Uterus (tissue), 4 donors: ENCODE data around the gene TNKS1BP1. TPM values are rescaled to one million over a fixed set of nuclear protein-coding genes. Genes with fewer than 3 reads are reported as not detected.

Experiments used
- DNase-seq, 2 donors: peaks; one replicate each; pipeline ENCODE4 v3.0.0-alpha.2; 2019 to 2020
- H3K27ac ChIP-seq, 2 donors: fragments of 200-600 bp; sonication (generic); 1 replicate in 1 of 2; 2 replicates in 1 of 2; pipeline ENCODE4 v1.5.1; 2016 to 2018
- H3K27me3 ChIP-seq, 2 donors: fragments of 200-600 bp; sonication (generic); one replicate each; pipeline ENCODE4 v1.5.1; 2018 to 2019; ENCODE audit warnings: control low read depth in 1 of 2
- H3K36me3 ChIP-seq, 2 donors: fragments of 200-600 bp; sonication (generic); one replicate each; pipeline ENCODE4 v1.5.1; 2019; ENCODE audit warnings: control low read depth in 1 of 2
- H3K4me1 ChIP-seq, 2 donors: fragments of 200-600 bp; sonication (generic); one replicate each; pipeline ENCODE4 v1.5.1; 2018 to 2019; ENCODE audit warnings: control low read depth in 1 of 2
- H3K4me3 ChIP-seq, 2 donors: fragments of 200-600 bp; sonication (generic); 1 replicate in 1 of 2; 2 replicates in 1 of 2; pipeline ENCODE4 v1.5.1; 2018 to 2019; ENCODE audit warnings: mild to moderate bottlenecking in 1 of 2
- H3K9me3 ChIP-seq, 2 donors: fragments of 200-600 bp; sonication (generic); one replicate each; pipeline ENCODE4 v1.5.1; 2019; ENCODE audit warnings: control low read depth in 1 of 2
- POLR2A ChIP-seq, 2 donors: fragments of 450-650 bp; IDR thresholded peaks; one replicate each; pipeline ENCODE4 v1.6.1; 2016; ENCODE audit warnings: antibody characterized with exemption in 2 of 2, mild to moderate bottlenecking in 1 of 2, moderate library complexity in 1 of 2
- intact Hi-C: fragments of 100-400 bp; cut with DNase I; formaldehyde crosslinking; loops from one replicate; pipeline ENCODE4 v1.15.1; 2023; ENCODE audit warnings: low total_unique reads
- total RNA-seq, 4 donors: library from RNA; depleted of rRNA in 3 of 4; stranded (reverse); fragments of >200 nt in 3 of 4; gene quantifications; one replicate each; pipeline versions ENCODE4 v1.1.0 to v1.2.4, GENCODE V29; 2014 to 2023
- TF ChIP-seq, protein P1 (sequence below), 4 experiments: fragments of 200-600 bp in 2 of 4; fragments of 450-650 bp in 2 of 4; sonication (generic) in 2 of 4; IDR thresholded peaks; one replicate each; pipeline ENCODE4 v1.5.1; 2016 to 2019; ENCODE audit warnings: antibody characterized with exemption in 4 of 4, mild to moderate bottlenecking in 2 of 4, moderate library complexity in 1 of 4
- donor health status: DM: yes; HTN: yes; CAD: no.

Gene TNKS1BP1
- total RNA-seq, 4 donors from 2014 or later, result 22.5 to 269 (median 70.8) TPM

DNA sequence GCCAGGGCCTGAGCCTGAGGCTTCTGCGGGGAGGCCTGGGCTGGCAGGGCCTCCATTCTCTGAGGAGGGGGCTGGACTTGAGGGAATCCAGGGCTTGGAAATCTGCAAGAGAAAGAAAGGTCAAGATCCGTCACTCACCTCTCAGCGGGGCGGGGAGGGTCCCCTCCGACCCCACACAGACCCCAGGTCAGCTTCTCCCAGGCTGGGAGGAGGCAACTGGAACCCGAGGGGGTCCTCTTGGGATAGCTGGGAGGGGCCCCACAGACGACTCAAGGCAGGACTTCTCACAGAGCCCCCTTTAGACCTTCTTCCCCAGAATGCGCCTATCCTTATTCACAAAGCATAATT is 11.0 kb downstream of the TNKS1BP1 start:
- intact Hi-C loops, result no loop called here
- Histone ChIP-seq H3K36me3 (no peaks in the 10 kb centered on the region), H3K9me3 (no peaks in the 10 kb centered on the region), H3K27me3 (no peaks in the 10 kb centered on the region), H3K4me3 (no peak overlapping the region), H3K27ac (peak overlapping the region; percentile 91 to 95), H3K4me1 (peaks cover 25 to 28% of the 10 kb centered on the region in 2 donors)
- no peak for TF ChIP-seq POLR2A (IDR thresholded peaks at IDR 0.05)
- TF ChIP-seq, protein P1, sequence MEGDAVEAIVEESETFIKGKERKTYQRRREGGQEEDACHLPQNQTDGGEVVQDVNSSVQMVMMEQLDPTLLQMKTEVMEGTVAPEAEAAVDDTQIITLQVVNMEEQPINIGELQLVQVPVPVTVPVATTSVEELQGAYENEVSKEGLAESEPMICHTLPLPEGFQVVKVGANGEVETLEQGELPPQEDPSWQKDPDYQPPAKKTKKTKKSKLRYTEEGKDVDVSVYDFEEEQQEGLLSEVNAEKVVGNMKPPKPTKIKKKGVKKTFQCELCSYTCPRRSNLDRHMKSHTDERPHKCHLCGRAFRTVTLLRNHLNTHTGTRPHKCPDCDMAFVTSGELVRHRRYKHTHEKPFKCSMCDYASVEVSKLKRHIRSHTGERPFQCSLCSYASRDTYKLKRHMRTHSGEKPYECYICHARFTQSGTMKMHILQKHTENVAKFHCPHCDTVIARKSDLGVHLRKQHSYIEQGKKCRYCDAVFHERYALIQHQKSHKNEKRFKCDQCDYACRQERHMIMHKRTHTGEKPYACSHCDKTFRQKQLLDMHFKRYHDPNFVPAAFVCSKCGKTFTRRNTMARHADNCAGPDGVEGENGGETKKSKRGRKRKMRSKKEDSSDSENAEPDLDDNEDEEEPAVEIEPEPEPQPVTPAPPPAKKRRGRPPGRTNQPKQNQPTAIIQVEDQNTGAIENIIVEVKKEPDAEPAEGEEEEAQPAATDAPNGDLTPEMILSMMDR (IDR thresholded peaks at IDR 0.05), result no peak
- no peak for DNase-seq

DNA sequence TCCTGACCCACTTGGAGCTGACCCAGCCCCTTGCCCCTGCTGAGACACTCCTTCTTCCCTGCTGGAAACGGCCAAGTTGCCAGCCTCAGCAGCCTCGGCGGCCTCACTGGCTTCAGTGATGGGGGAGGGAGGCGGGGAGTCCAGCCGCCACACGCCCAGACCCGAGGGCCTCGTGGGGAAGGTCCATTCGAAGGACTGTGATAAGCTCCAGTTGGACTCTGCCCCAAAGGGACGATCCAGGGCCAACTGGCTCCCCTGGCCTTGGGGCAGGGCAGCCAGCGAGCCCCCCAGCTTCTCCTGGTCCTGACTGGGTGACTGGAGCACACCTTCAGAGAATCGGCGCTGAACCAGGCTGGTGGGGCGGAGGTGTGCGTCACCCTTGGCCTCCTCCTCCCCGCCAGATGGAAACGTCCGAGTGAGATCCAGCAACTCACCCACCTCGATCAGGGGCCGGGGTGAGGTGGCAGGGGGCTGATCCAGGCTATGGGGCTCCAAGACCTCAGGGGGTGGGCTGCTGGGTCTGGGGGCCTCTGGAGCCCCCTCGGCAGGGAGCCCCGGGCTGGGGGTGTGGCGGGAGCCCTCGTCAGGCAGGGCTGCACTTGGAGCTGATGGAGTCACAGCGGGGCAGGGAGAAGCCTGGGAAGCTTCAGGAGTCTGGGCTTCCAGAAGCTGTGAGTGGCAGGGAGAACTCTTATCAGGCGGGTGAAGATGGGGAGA is 11.5 kb downstream of the TNKS1BP1 start:
- Histone ChIP-seq H3K27ac (peak overlapping the region; percentile 91 to 95), H3K36me3 (no peaks in the 10 kb centered on the region), H3K27me3 (no peaks in the 10 kb centered on the region), H3K9me3 (no peaks in the 10 kb centered on the region), H3K4me3 (no peak overlapping the region), H3K4me1 (peaks cover 22 to 28% of the 10 kb centered on the region in 2 donors)
- DNase-seq, result no peak
- intact Hi-C loops, result no loop called here
- TF ChIP-seq POLR2A (IDR thresholded peaks at IDR 0.05), result no peak
- TF ChIP-seq, protein P1 (IDR thresholded peaks at IDR 0.05), result no peak

DNA sequence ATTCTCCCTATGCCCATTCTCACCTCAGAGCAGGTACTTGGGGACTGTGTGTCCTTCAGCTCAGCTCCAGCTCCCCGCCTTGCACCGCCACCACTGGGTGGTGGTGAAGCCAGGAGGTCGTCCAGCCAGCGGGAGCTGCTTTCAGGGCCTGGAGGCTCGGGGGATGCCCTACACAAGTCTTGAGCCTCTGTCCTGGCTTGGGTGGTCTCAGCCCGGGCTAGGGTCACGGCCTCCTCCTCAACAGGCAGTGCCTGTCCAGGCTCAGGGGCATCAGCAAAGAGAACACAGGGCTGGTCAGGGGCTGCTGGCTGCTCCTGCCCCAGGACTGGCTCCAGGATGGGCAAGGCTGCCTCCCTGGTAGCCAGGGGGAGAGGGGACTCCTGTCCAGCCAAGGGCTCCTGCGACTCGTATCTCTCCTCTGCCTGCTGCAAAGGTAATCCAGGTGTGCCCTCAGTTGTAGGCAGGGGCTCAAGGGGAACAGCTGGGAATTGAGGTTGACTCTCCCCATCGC is 12.2 kb downstream of the TNKS1BP1 start:
- no peaks in the 10 kb centered on the region for H3K27me3 ChIP-seq
- no peak for DNase-seq
- TF ChIP-seq, protein P1 (IDR thresholded peaks at IDR 0.05), result no peak
- TF ChIP-seq POLR2A (IDR thresholded peaks at IDR 0.05), result no peak
- H3K4me3 ChIP-seq, result no peak overlapping the region
- no peaks in the 10 kb centered on the region for H3K9me3 ChIP-seq
- peaks cover 17 to 22% of the 10 kb centered on the region in 2 donors for H3K4me1 ChIP-seq
- H3K36me3 ChIP-seq, result no peaks in the 10 kb centered on the region
- intact Hi-C loops, result no loop called here
- H3K27ac ChIP-seq, result peak overlapping the region; percentile 91 to 95

DNA sequence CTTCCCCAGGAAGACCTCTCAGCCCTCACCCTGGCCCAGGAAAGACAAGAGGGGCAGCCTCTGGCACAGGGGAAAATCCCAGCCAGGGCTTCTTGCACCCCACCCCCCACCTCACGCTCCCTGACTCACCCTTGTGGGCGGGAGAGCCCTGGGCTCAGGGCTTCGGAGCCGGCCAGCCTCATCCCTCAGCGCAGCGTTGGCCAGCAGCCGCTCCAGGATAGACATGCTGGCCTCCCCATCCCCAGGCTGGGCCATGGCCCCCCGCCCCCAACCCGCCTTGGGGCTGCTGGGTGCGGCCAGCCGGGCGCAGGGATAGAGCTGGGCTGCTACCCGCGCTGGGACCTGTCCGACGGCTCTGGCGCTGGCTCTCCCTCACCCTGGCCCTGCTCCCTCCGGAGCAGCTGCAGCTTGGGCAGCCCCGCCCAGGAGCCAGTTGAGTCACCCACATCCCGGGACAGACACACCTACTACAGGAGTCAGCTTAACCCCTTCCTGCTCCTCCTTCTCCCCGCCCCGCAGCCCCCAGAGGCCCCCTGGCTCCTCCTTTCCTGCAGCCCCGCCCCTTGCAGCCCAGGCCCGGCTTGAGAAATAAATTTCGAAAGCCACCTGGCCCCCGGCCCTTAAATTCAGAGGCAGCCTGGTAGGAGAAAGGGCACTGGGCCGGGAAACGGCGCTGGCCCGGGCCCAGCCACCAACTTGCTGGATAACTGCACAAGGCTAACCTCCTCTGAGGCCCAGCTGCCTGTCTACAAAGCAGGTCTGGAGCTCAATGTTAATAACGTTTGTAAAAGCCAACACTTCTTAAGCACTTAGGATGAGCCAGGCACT is 13.4 kb downstream of the TNKS1BP1 start:
- Histone ChIP-seq H3K36me3 (no peaks in the 10 kb centered on the region), H3K9me3 (no peaks in the 10 kb centered on the region), H3K27ac (peak overlapping the region; percentile 91 to 95), H3K27me3 (no peaks in the 10 kb centered on the region), H3K4me3 (peak overlapping the region; percentile 51 to 55), H3K4me1 (peaks cover 13 to 22% of the 10 kb centered on the region in 2 donors)
- intact Hi-C loops, result no loop called here
- peak; percentile 98 for DNase-seq
- TF ChIP-seq POLR2A (IDR thresholded peaks at IDR 0.05), result peak; percentile 22 to 87
- TF ChIP-seq, protein P1 (IDR thresholded peaks at IDR 0.05), result no peak
